ENCODE data around the gene MARCO.

Gene MARCO

DNA sequence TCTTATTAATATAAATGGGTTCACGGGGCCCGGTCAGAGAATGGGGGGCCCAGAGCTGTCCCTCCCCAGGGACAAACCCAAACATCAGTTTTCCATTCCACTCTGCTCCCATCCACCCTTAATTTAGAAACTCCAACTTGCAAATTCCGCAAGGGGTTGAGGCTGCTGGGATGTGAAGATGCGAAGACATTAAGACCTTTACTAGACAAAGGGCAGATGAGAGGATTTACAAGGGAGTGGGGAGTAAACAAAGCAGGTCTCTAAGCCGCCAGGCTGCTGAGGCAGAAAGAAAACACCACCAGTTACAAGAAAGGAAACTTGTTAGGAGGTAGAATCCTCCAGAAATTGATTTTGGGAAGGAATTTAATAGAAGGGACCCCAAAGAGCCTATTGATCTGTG, 33.1 kb downstream of the MARCO start:
- Histone ChIP-seq H3K27me3 (ENCODE audit: control insufficient read depth, insufficient read depth, low read length) (peaks cover 1% of the 10 kb centered on the region; the same call in 1 of the 2 replicates), H3K27ac (ENCODE audit: low read length) (no peak overlapping the region), H3K9me3 (ENCODE audit: control insufficient read depth, insufficient read depth, low read length) (no peaks in the 10 kb centered on the region), H3K4me3 (ENCODE audit: low read length) (no peak overlapping the region), H3K36me3 (ENCODE audit: control insufficient read depth, insufficient read depth, low read length) (no peaks in the 10 kb centered on the region), H3K4me1 (ENCODE audit: control insufficient read depth, insufficient read depth, low read length) (no peaks in the 10 kb centered on the region)
- no peak for DNase-seq (ENCODE audit: low read depth, low spot score)
- no CpG with 5 or more reads among the region's 5 CpGs for WGBS (ENCODE audit: insufficient coverage, insufficient read length)

DNA sequence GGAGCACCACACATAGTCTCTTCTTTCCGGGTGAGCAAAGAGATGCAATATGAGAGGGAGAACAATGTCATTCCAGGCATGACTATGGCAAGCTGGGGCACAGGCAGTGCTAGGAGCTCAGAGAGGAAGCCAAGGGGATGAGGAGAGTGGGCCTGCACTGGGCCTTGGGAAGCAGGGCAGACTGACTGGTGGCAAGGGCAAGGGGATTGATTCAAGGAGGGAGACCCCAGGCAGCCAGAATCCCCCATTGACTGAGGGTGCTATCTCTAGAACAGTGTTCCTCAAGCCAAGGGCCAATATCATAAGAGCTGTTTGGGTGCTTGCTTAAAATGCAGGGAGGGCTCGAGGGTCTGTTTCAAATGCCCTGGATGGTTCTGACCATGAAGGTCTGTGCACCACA, 36.1 kb downstream of the MARCO start:
- no CpG with 5 or more reads among the region's 2 CpGs for WGBS (ENCODE audit: insufficient coverage, insufficient read length)
- no peak overlapping the region for H3K27ac ChIP-seq (ENCODE audit: low read length)
- no peaks in the 10 kb centered on the region for H3K4me1 ChIP-seq (ENCODE audit: control insufficient read depth, insufficient read depth, low read length)
- H3K9me3 ChIP-seq (ENCODE audit: control insufficient read depth, insufficient read depth, low read length): no peaks in the 10 kb centered on the region
- DNase-seq (ENCODE audit: low read depth, low spot score): no peak
- peaks cover 1% of the 10 kb centered on the region; the same call in 1 of the 2 replicates for H3K27me3 ChIP-seq (ENCODE audit: control insufficient read depth, insufficient read depth, low read length)
- H3K36me3 ChIP-seq (ENCODE audit: control insufficient read depth, insufficient read depth, low read length): no peaks in the 10 kb centered on the region
- no peak overlapping the region for H3K4me3 ChIP-seq (ENCODE audit: low read length)

DNA sequence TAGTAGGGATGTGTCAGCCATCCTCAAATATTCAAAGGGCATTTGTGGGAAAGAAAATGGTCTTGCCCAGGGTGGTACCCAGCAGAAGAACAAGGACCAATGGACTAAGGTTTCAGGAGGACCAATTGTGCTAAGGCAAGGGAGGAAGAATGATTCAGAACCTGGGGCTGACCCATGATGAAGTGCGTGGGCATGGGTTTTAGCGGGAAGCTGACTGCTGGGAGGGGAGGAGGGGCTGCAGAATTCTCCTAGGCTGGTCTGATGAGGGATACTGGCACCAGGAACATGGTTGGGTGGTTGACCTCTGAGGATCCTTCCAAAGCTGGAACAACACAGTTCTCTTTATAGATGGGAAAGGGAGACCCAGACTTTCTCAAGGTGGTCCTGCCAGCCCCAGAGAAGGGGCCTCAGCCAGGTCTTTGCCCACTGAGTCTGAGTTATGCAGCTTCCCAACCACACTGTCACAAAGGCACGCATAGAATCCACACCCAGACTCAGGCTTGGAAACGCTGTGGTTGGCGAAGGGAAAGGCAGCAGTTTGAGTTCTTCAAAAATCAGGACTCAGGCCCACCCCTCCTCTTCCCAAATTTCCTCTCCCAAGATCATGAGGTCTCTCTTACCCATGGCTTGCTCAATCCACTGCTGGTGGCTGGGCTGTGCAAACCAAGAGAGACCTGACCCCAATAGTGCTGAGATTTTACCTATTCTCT, 37.3 kb downstream of the MARCO start:
- no CpG with 5 or more reads among the region's 5 CpGs for WGBS (ENCODE audit: insufficient coverage, insufficient read length)
- Histone ChIP-seq H3K36me3 (ENCODE audit: control insufficient read depth, insufficient read depth, low read length) (no peaks in the 10 kb centered on the region), H3K4me1 (ENCODE audit: control insufficient read depth, insufficient read depth, low read length) (no peaks in the 10 kb centered on the region), H3K9me3 (ENCODE audit: control insufficient read depth, insufficient read depth, low read length) (no peaks in the 10 kb centered on the region), H3K4me3 (ENCODE audit: low read length) (no peak overlapping the region), H3K27ac (ENCODE audit: low read length) (no peak overlapping the region), H3K27me3 (ENCODE audit: control insufficient read depth, insufficient read depth, low read length) (peaks cover 1% of the 10 kb centered on the region; the same call in 1 of the 2 replicates)
- DNase-seq (ENCODE audit: low read depth, low spot score): no peak

DNA sequence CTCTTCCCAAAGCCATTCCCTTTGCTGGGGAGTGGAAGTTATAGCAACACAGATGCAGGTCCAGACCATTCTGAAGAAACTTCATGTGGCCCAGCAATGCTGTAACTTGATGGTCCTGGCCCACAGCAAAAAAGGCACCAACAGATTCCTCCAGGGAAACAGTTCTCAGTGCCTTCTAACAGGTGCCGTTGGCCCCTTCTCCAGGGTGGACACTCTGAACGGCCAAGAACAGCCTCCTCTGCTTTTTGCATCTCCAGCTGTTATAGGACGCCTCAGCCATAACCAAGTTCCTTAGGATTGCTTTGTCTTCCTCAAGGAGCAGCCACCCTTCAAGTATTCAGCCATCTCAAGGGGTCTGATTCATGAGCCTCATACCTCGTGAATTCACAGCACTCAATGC, 38.0 kb downstream of the MARCO start:
- no CpG with 5 or more reads among the region's 4 CpGs for WGBS (ENCODE audit: insufficient coverage, insufficient read length)
- Histone ChIP-seq H3K4me1 (ENCODE audit: control insufficient read depth, insufficient read depth, low read length) (no peaks in the 10 kb centered on the region), H3K27me3 (ENCODE audit: control insufficient read depth, insufficient read depth, low read length) (peaks cover 1% of the 10 kb centered on the region; the same call in 1 of the 2 replicates), H3K4me3 (ENCODE audit: low read length) (no peak overlapping the region), H3K36me3 (ENCODE audit: control insufficient read depth, insufficient read depth, low read length) (no peaks in the 10 kb centered on the region), H3K9me3 (ENCODE audit: control insufficient read depth, insufficient read depth, low read length) (no peaks in the 10 kb centered on the region), H3K27ac (ENCODE audit: low read length) (no peak overlapping the region)
- DNase-seq (ENCODE audit: low read depth, low spot score): no peak

GRCh38 chr2:118980573-118980972, 38.6 kb downstream of the MARCO start:
- Histone ChIP-seq H3K4me1 (ENCODE audit: control insufficient read depth, insufficient read depth, low read length) (no peaks in the 10 kb centered on the region), H3K4me3 (ENCODE audit: low read length) (no peak overlapping the region), H3K27me3 (ENCODE audit: control insufficient read depth, insufficient read depth, low read length) (peaks cover 1% of the 10 kb centered on the region; the same call in 1 of the 2 replicates), H3K9me3 (ENCODE audit: control insufficient read depth, insufficient read depth, low read length) (no peaks in the 10 kb centered on the region), H3K27ac (ENCODE audit: low read length) (no peak overlapping the region), H3K36me3 (ENCODE audit: control insufficient read depth, insufficient read depth, low read length) (no peaks in the 10 kb centered on the region)
- WGBS (ENCODE audit: insufficient coverage, insufficient read length): no CpG with 5 or more reads among the region's 2 CpGs
- DNase-seq (ENCODE audit: low read depth, low spot score): no peak

- no peaks in the 10 kb centered on the region for H3K36me3 ChIP-seq (ENCODE audit: control insufficient read depth, insufficient read depth, low read length)
- no peak for DNase-seq (ENCODE audit: low read depth, low spot score)
- H3K4me1 ChIP-seq (ENCODE audit: control insufficient read depth, insufficient read depth, low read length): no peaks in the 10 kb centered on the region
- WGBS (ENCODE audit: insufficient coverage, insufficient read length): no CpG with 5 or more reads among the region's 2 CpGs
- H3K4me3 ChIP-seq (ENCODE audit: low read length): no peak overlapping the region
- no peaks in the 10 kb centered on the region for H3K9me3 ChIP-seq (ENCODE audit: control insufficient read depth, insufficient read depth, low read length)
- H3K27ac ChIP-seq (ENCODE audit: low read length): no peak overlapping the region
- H3K27me3 ChIP-seq (ENCODE audit: control insufficient read depth, insufficient read depth, low read length): no peaks in the 10 kb centered on the region
Measured at GRCh38 chr2:118981632-118982031, 39.6 kb downstream of the MARCO start.

GRCh38 chr2:118982039-118982438, 40.0 kb downstream of the MARCO start:
- H3K9me3 ChIP-seq (ENCODE audit: control insufficient read depth, insufficient read depth, low read length): no peaks in the 10 kb centered on the region
- no peaks in the 10 kb centered on the region for H3K4me1 ChIP-seq (ENCODE audit: control insufficient read depth, insufficient read depth, low read length)
- DNase-seq (ENCODE audit: low read depth, low spot score): no peak
- H3K27me3 ChIP-seq (ENCODE audit: control insufficient read depth, insufficient read depth, low read length): no peaks in the 10 kb centered on the region
- no CpG with 5 or more reads among the region's 3 CpGs for WGBS (ENCODE audit: insufficient coverage, insufficient read length)
- no peaks in the 10 kb centered on the region for H3K36me3 ChIP-seq (ENCODE audit: control insufficient read depth, insufficient read depth, low read length)
- no peak overlapping the region for H3K4me3 ChIP-seq (ENCODE audit: low read length)
- H3K27ac ChIP-seq (ENCODE audit: low read length): no peak overlapping the region

GRCh38 chr2:118983133-118983532, 41.1 kb downstream of the MARCO start:
- H3K4me1 ChIP-seq (ENCODE audit: control insufficient read depth, insufficient read depth, low read length): no peaks in the 10 kb centered on the region
- WGBS (ENCODE audit: insufficient coverage, insufficient read length): no CpG with 5 or more reads among the region's 6 CpGs

DNA sequence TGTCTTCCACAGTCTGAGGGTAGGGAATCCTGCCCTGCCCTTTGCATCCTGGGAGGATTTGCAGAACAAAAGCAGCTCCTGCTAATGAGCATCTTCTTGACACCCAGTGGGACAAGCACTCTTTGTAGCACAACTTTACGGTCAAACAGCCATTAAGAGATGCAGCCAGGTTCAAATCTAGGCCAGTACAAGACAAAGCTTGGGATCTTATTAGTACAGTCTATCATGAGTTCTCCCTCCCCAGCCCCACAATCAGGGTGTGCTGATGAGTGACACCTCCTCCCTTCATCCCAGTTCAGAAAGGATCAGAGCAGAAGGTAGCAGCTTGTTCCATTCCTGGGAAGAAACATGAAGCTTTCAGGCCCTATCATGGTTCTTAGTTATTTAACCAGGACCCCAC, 41.9 kb downstream of the MARCO start:
- no peak for DNase-seq (ENCODE audit: low read depth, low spot score)
- Histone ChIP-seq H3K36me3 (ENCODE audit: control insufficient read depth, insufficient read depth, low read length) (no peaks in the 10 kb centered on the region), H3K27ac (ENCODE audit: low read length) (no peak overlapping the region), H3K9me3 (ENCODE audit: control insufficient read depth, insufficient read depth, low read length) (no peaks in the 10 kb centered on the region), H3K4me1 (ENCODE audit: control insufficient read depth, insufficient read depth, low read length) (no peaks in the 10 kb centered on the region), H3K4me3 (ENCODE audit: low read length) (no peak overlapping the region), H3K27me3 (ENCODE audit: control insufficient read depth, insufficient read depth, low read length) (no peaks in the 10 kb centered on the region)
- WGBS (ENCODE audit: insufficient coverage, insufficient read length): no CpG with 5 or more reads among the region's 1 CpG

More at GRCh38 chr2:118983133-118983532, 41.1 kb downstream of the MARCO start:
- no peaks in the 10 kb centered on the region for H3K36me3 ChIP-seq (ENCODE audit: control insufficient read depth, insufficient read depth, low read length)
- H3K9me3 ChIP-seq (ENCODE audit: control insufficient read depth, insufficient read depth, low read length): no peaks in the 10 kb centered on the region
- DNase-seq (ENCODE audit: low read depth, low spot score): no peak
- no peaks in the 10 kb centered on the region for H3K27me3 ChIP-seq (ENCODE audit: control insufficient read depth, insufficient read depth, low read length)
- H3K4me3 ChIP-seq (ENCODE audit: low read length): no peak overlapping the region
- H3K27ac ChIP-seq (ENCODE audit: low read length): no peak overlapping the region

DNA sequence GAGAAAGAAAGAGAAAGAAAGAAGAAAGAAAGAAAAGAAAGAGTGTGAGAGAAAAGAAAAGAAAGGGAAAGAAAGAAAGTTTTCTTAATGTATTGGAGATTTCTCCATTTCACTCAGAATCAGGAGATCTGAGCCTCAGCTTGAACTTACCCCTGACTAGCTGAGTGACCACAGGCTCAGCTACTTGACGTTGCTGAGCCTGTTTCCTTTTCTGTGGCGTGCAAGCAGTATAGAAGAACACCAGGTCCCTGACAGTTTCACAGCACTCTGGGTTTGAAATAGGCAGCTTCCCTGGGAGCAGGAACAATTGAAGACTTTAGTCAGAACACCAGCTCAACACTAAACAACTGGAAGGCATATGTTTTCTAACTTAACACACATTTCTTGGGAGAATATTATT, 44.7 kb downstream of the MARCO start:
- no CpG with 5 or more reads among the region's 2 CpGs for WGBS (ENCODE audit: insufficient coverage, insufficient read length)
- H3K4me3 ChIP-seq (ENCODE audit: low read length): no peak overlapping the region
- H3K4me1 ChIP-seq (ENCODE audit: control insufficient read depth, insufficient read depth, low read length): no peaks in the 10 kb centered on the region
- no peaks in the 10 kb centered on the region for H3K27me3 ChIP-seq (ENCODE audit: control insufficient read depth, insufficient read depth, low read length)
- no peaks in the 10 kb centered on the region for H3K36me3 ChIP-seq (ENCODE audit: control insufficient read depth, insufficient read depth, low read length)
- no peaks in the 10 kb centered on the region for H3K9me3 ChIP-seq (ENCODE audit: control insufficient read depth, insufficient read depth, low read length)
- H3K27ac ChIP-seq (ENCODE audit: low read length): no peak overlapping the region
- no peak for DNase-seq (ENCODE audit: low read depth, low spot score)

- Histone ChIP-seq H3K9me3 (ENCODE audit: control insufficient read depth, insufficient read depth, low read length) (no peaks in the 10 kb centered on the region), H3K36me3 (ENCODE audit: control insufficient read depth, insufficient read depth, low read length) (no peaks in the 10 kb centered on the region), H3K27me3 (ENCODE audit: control insufficient read depth, insufficient read depth, low read length) (no peaks in the 10 kb centered on the region), H3K27ac (ENCODE audit: low read length) (no peak overlapping the region), H3K4me3 (ENCODE audit: low read length) (no peak overlapping the region), H3K4me1 (ENCODE audit: control insufficient read depth, insufficient read depth, low read length) (no peaks in the 10 kb centered on the region)
- no peak for DNase-seq (ENCODE audit: low read depth, low spot score)
- no CpG with 5 or more reads among the region's 2 CpGs for WGBS (ENCODE audit: insufficient coverage, insufficient read length)
Measured at GRCh38 chr2:118987886-118988285, 45.9 kb downstream of the MARCO start.

All from iPS DF 6.9 (cell line).